Right ventricle myocardium inferior (tissue), 1 donor: ENCODE data around the gene KCNK15. TPM values are rescaled to one million over a fixed set of nuclear protein-coding genes. Genes with fewer than 3 reads are reported as not detected.

ENCODE experiments used
- ATAC-seq: fragments of 200-7000 bp; cut with Tn5 transposase; one replicate; pipeline ENCODE4 v1.9.1; 2020; ENCODE audit warnings: mild to moderate bottlenecking, moderate library complexity
- DNase-seq: peaks from one replicate; pipeline ENCODE4 v3.0.0; 2021; ENCODE audit errors: missing footprints
- intact Hi-C: fragments of 100-400 bp; cut with DNase I; formaldehyde crosslinking; loops from one replicate; pipeline ENCODE4 v1.11.0; 2022
- total RNA-seq: library from RNA; stranded (reverse); fragmentation: NEBNext Ultra II Directional; extraction: Animal tissue kit (Norgen Biotek cat#: 25700); gene quantifications from one replicate; pipeline ENCODE4 v1.2.1, GENCODE V29; 2021
- donor health status: DM: no; HTN: yes; CAD: no; lungs with severe emphysema.

KCNK15 gene
- total RNA-seq, 1 donor from 2014 or later, result 0.32 TPM

GRCh38 chr20:44771172-44771535 is 25.5 kb downstream of the KCNK15 start:
- ATAC-seq (no peak), DNase-seq (no peak)

GRCh38 chr20:44772636-44773035 is 27.0 kb downstream of the KCNK15 start:
- intact Hi-C loops, result no loop called here
- no peak for DNase-seq

More at GRCh38 chr20:44771172-44771535, 25.5 kb downstream of the KCNK15 start:
- intact Hi-C loops, result no loop called here

GRCh38 chr20:44773070-44773829 is 27.6 kb downstream of the KCNK15 start:
- no peak for DNase-seq
- no peak for ATAC-seq
- intact Hi-C loops, result no loop called here

More at GRCh38 chr20:44772636-44773035, 27.0 kb downstream of the KCNK15 start:
- no peak for ATAC-seq

GRCh38 chr20:44776980-44777379 is 31.3 kb downstream of the KCNK15 start:
- intact Hi-C loops, result no loop called here
- no peak for ATAC-seq
- DNase-seq, result no peak

- ATAC-seq (no peak), DNase-seq (no peak)
- intact Hi-C loops, result no loop called here
Observed at GRCh38 chr20:44780226-44780625, 34.6 kb downstream of the KCNK15 start.

- ATAC-seq (no peak), DNase-seq (no peak)
- intact Hi-C loops, result no loop called here
Observed at GRCh38 chr20:44781118-44781517, 35.5 kb downstream of the KCNK15 start.

- intact Hi-C loops, result no loop called here
- DNase-seq (no peak), ATAC-seq (no peak)
Observed at GRCh38 chr20:44781791-44782190, 36.1 kb downstream of the KCNK15 start.

GRCh38 chr20:44784688-44785087 is 39.0 kb downstream of the KCNK15 start:
- intact Hi-C loops, result no loop called here
- DNase-seq (no peak), ATAC-seq (no peak)

GRCh38 chr20:44785768-44786167 is 40.1 kb downstream of the KCNK15 start:
- no peak for DNase-seq
- intact Hi-C loops, result no loop called here
- no peak for ATAC-seq

GRCh38 chr20:44787299-44787698 is 41.6 kb downstream of the KCNK15 start:
- intact Hi-C loops, result no loop called here
- DNase-seq, result no peak
- no peak for ATAC-seq

- DNase-seq (no peak), ATAC-seq (no peak)
- intact Hi-C loops, result no loop called here
Observed at GRCh38 chr20:44788706-44789456, 43.2 kb downstream of the KCNK15 start.

- ATAC-seq, result no peak
- intact Hi-C loops, result no loop called here
- no peak for DNase-seq
Observed at GRCh38 chr20:44790638-44791393, 45.2 kb downstream of the KCNK15 start.

GRCh38 chr20:44792796-44793195 is 47.1 kb downstream of the KCNK15 start:
- DNase-seq (no peak), ATAC-seq (no peak)
- intact Hi-C loops, result no loop called here

- intact Hi-C loops, result no loop called here
- no peak for DNase-seq
- no peak for ATAC-seq
Observed at GRCh38 chr20:44795836-44796235, 50.2 kb downstream of the KCNK15 start.

GRCh38 chr20:44796311-44796710 is 50.6 kb downstream of the KCNK15 start:
- ATAC-seq (no peak), DNase-seq (no peak)
- intact Hi-C loops, result no loop called here

- ATAC-seq (no peak), DNase-seq (no peak)
- intact Hi-C loops, result no loop called here
Observed at GRCh38 chr20:44796758-44797457, 51.2 kb downstream of the KCNK15 start.

GRCh38 chr20:44799691-44800090 is 54.0 kb downstream of the KCNK15 start:
- intact Hi-C loops, result no loop called here
- no peak for ATAC-seq
- DNase-seq, result no peak

GRCh38 chr20:44800391-44801046 is 54.9 kb downstream of the KCNK15 start:
- intact Hi-C loops, result no loop called here
- ATAC-seq (no peak), DNase-seq (no peak)
